Activated CD4-positive, CD25-positive, alpha-beta regulatory T cell (primary cell): ENCODE data around the gene MARCHF10.
"Not testable (repeated sequence)": the region's sequence is repeated elsewhere in the genome, so short reads cannot be mapped to it uniquely, and the experiment has no call there.

ENCODE experiments used
- DNase-seq, 4 experiments: peaks; one replicate each; lab custom pipeline; 2025; lab: John Stamatoyannopoulos, UW

Gene MARCHF10

DNA sequence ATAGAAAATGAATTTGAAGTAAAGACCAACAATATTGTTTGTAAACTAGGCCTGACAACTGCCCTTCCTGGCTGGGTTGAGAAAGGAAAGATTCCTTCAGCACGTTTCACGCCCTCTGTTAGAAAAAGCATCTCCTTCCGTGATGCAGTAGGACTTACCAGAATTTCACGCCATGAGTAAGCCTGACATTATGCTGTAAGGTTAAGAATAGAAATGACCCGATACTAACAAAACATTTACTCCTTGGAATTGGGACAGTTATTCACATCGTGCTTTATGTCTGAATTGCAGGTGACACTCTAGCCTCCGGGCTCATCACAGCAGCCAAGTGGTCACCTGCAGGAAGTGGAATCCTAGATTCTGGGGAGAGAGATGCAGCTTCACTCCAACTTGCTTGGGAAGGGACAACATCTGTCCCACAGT lies 17.5 kb downstream of the MARCHF10 start:
- no peak for DNase-seq

GRCh38 chr17:62787366-62787765 lies 20.7 kb downstream of the MARCHF10 start:
- no peak for DNase-seq

DNA sequence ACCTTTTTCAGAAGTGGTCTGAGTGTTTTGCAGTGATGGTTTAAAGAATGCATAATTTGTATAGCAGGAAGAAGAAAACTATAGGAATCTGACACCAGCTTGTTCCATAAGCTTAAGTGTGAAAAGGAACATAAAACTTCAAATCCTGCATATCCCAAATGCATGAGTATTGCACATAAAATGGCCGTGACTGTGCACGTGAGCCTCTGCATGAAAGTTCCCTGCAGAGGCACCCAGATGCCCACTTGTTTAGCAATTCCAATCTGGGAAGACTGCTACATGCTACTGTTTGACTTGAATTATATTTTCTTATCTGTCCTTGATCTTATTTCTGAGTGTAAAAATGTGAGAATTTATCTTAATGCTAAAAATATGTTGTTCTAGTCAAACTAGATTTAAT lies 21.5 kb downstream of the MARCHF10 start:
- DNase-seq, result no peak

- DNase-seq, result not testable (repeated sequence)
Measured at GRCh38 chr17:62785983-62786382, 22.1 kb downstream of the MARCHF10 start.

GRCh38 chr17:62782730-62783270 lies 25.3 kb downstream of the MARCHF10 start:
- DNase-seq, result no peak

DNA sequence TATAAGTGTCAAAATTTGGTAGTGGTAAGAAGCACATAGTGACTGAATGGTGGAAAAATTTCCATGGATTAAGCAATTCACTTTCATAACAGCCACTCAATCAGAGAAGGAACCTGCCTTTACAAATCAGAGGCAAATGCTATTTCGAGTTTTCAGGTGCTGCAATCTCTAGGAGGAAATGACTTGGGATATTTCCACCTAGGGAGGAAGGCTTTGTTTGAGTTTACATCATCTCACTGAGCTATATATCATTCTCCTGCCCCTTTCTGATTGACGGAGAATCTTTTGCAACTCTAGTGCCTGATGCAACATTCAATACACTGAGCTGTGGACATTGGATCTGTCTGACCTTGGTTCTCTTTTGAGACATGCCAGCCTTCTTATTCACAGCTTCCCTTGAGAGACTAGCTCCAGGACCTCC lies 26.3 kb downstream of the MARCHF10 start:
- no peak for DNase-seq

DNA sequence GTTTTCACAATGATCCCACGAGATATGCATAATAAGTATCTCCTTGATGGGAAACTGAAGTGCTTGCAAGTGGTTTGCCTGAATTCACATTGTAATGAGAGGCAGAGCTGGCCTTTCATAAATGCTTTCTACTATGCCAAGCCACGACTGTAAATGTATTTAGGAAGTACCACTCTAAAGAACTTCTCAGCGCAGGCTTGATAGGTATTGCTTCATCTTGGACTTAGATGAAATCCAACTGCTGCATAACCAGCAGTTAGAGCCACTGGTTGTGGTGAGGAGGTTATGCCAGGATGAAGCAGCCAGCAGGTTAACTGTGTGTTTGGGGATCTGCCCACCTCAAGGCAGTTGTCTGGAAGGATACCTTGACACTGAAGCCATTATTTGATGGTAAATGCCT lies 26.8 kb downstream of the MARCHF10 start:
- no peak for DNase-seq

GRCh38 chr17:62780951-62781350 lies 27.2 kb downstream of the MARCHF10 start:
- DNase-seq, result no peak

DNA sequence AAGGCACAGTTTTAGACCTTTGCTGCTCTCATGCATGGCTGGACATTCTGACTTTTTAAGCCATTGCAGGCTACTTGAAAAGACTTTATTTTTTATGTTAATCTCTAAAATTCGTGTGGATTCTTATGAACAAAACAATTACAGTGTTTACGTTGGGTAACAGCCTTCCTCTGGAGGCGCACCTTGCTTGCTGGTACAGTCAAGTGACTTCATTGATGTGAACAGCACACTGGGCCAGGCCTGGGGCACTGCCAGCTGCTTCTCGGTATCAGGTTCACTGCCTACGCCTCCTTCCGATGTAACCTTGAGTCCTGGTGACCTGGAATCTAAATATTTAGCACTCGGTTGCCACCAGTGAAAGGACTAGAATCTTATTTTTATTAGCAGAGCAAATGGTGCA lies 27.8 kb downstream of the MARCHF10 start:
- DNase-seq, result no peak

- no peak for DNase-seq
Measured at GRCh38 chr17:62778990-62779681, 29.0 kb downstream of the MARCHF10 start.

DNA sequence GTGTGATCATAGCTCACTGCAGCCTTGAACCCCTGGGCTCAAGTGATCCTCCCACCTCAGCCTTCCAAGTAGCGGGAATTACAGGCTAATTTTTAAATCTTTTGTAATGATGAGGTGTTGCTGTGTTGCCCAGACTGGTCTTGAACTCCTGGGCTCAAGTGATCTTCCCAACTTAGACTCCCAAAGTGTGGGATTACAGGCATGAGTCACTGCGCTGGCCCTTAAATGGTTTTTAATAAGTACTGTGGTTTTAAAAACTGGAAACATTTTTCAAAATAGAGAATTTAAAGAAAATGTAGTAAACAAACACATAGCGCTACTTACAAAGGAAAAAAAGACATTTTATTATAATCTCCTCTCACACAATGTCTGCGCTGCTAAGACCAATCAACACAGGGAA lies 32.2 kb downstream of the MARCHF10 start:
- DNase-seq, result no peak

- DNase-seq, result no peak
Measured at GRCh38 chr17:62774338-62774737, 33.8 kb downstream of the MARCHF10 start.

DNA sequence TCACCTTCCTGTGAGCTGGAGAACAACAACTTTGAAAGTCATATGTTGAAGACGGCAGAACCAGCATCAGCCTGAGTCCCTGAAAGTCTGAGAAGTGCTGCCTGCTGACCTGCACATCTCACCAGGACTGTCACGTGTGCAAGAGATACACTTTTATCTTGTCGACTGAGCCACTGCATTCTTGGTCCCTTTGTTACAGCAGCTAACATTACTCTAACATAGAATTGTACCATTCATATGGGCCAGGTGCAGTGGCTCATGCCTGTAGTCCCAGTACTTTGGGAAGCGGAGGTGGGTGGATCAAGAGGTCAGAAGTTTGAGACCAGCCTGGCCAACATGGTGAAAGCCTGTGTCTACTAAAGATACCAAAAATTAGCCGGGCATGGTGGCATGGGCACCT lies 40.1 kb downstream of the MARCHF10 start:
- DNase-seq, result no peak

GRCh38 chr17:62765351-62765750 lies 42.8 kb downstream of the MARCHF10 start:
- DNase-seq, result no peak

GRCh38 chr17:62763891-62764600 lies 44.1 kb downstream of the MARCHF10 start:
- DNase-seq, result no peak

- no peak for DNase-seq
Measured at GRCh38 chr17:62761884-62762283, 46.2 kb downstream of the MARCHF10 start.

DNA sequence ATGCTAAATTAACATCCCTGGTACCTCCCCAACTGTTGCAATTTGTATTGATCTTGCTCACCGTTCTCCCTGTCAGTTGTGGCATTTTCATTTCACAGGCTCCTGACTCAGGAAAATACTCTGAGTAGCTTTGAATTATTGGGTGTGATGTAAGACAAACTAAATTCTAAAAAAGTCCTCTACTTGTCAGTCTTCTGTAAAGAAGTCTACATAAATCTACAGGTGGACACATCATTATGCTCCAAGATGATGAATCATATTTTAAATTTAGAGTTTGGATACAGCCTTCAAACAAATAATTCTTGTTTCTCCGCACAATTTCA lies 47.2 kb downstream of the MARCHF10 start:
- DNase-seq, result no peak

- DNase-seq, result no peak
Measured at GRCh38 chr17:62760059-62760944, 47.8 kb downstream of the MARCHF10 start.

GRCh38 chr17:62757500-62757951 lies 50.6 kb downstream of the MARCHF10 start:
- DNase-seq, result no peak

GRCh38 chr17:62756198-62756597 lies 51.9 kb downstream of the MARCHF10 start:
- DNase-seq, result no peak

DNA sequence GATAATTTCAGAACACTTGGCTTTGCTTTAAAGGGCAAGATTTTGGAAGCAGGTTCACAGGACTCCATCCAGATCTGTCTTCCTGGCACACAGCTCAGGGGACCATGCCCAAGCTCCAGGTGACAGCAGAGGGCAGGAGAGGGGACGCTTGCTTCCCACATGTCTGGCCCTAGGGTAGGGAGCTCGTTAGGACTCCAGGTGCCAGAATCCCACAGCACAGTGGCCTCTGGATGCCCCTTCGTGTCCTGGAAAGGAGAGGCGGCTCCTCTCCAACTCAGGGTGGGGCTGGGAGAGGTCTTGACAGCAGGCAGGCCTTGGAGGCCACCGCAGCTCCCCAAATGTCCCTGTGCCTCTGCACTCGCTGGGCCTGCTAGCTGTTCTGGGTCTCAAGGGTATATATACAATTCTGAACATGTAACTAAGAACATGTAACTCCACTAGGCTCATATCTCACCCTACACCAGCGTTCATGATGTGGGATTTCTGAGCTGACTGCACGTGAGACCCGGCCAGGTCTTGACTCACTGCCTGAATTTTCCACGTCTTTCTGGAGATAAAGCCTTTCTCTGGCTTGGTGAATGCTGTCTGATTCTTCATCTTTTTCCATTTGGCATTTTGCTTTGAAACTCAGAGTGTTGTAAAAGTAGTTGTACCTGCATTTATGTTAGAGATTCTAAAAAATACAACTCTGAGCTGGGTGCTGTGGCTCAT lies 52.8 kb downstream of the MARCHF10 start:
- DNase-seq, result no peak

DNA sequence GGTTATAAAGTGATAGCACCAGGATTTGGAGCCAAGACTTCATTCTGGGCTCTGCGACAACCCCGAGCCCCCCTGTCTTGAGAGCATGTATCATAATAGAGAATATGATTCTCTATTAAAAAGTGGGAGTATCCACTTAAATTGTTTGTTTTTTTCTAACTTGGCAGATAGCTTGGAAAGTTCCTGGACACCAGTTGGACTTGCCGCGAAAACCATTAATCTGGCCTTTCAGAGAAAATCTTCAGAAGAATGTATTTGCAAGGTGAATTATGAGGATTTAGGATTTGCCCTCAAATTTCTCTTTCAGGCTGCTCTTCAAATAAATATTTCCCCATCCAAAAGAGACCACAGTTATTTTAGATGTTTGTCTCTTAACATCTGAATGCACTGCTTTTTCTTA lies 53.5 kb downstream of the MARCHF10 start:
- DNase-seq, result no peak
